GM12891 (cell line): ENCODE measurements around the gene STX10.
"Not testable (repeated sequence)": the region's sequence is repeated elsewhere in the genome, so short reads cannot be mapped to it uniquely, and the experiment has no call there.

Experiments used
- DNase-seq: peaks from one replicate; pipeline ENCODE4 v3.0.0; 2011; ENCODE audit warnings: low spot score; ENCODE audit not compliant: insufficient read length
- FAIRE-seq: peaks from 2 replicates; lab custom pipeline; 2011; peaks lifted over from hg19 to GRCh38; lab: Jason Lieb, UNC
- PAX5 ChIP-seq: IDR thresholded peaks from 2 replicates; pipeline ENCODE4 v1.6.1; 2011; ENCODE audit warnings: low read length, moderate library complexity, mild to moderate bottlenecking; ENCODE audit not compliant: insufficient read depth, severe bottlenecking
- POLR2A ChIP-seq: IDR thresholded peaks from 2 replicates; pipeline ENCODE4 v1.6.1; 2011; ENCODE audit warnings: low read depth, low read length, control low read depth
- POLR2AphosphoS5 ChIP-seq: IDR thresholded peaks from 2 replicates; pipeline ENCODE4 v1.6.1; 2011; ENCODE audit warnings: low read depth, low read length, control low read depth
- POU2F2 ChIP-seq: IDR thresholded peaks from 2 replicates; pipeline ENCODE4 v1.6.1; 2011; ENCODE audit warnings: low read depth, mild to moderate bottlenecking, control low read depth, low read length, moderate library complexity
- SPI1 ChIP-seq: IDR thresholded peaks from 2 replicates; pipeline ENCODE4 v1.6.1; 2011; ENCODE audit warnings: low read depth, low read length, control low read depth
- TAF1 ChIP-seq: IDR thresholded peaks from 2 replicates; pipeline ENCODE4 v1.6.1; 2011; ENCODE audit warnings: low read depth, low read length, control low read depth

The STX10 gene

GRCh38 chr19:13181747-13182388 is 31.7 kb upstream of the STX10 start:
- TF ChIP-seq POLR2A (no peak), TAF1 (no peak), POU2F2 (no peak), PAX5 (no peak), POLR2AphosphoS5 (no peak)
- FAIRE-seq (peak; percentile 92), DNase-seq (no peak)

DNA sequence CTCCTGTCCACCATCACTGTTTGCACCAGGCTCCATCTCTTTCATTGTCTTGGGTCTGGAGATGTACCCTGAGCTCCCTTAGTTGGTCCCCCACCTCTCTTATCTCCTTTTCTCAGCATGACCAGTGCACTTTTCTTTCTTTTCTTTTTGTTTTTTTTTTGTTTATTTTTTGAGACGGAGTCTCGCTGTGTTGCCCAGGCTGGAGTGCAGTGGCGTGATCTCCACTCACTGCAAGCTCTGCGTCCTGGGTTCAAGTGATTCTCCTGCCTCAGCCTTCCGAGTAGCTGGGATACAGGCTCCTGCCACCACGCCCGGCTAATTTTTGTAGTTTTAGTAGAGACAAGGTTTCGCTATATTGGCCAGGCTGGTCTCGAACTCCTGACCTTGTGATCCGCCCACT is 28.1 kb upstream of the STX10 start:
- DNase-seq, result not testable (repeated sequence)

DNA sequence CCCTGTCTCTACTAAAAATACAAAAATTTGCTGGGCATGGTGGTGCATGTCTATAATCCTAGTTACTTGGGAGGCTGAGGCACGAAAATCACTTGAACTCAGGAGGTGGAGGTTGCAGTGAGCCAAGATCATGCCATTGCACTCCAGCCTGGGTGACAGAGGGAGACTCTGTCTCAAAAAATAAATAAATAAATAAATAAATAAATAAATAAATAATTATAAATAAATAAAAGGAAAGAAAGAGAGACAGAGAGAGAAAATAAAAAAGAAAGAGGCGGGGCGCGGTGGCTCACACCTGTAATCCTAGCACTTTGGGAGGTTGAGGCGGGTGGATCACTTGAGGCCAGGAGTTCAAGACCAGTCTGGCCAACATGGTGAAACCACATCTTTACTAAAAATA is 27.4 kb upstream of the STX10 start:
- not testable (repeated sequence) for FAIRE-seq, DNase-seq

More for the DNA sequence above, 28.1 kb upstream of the STX10 start:
- not testable (repeated sequence) for FAIRE-seq

- DNase-seq (no peak), FAIRE-seq (no peak)
- TF ChIP-seq PAX5 (no peak), POLR2AphosphoS5 (no peak), POLR2A (no peak), TAF1 (no peak), SPI1 (no peak), POU2F2 (no peak)
Observed at GRCh38 chr19:13176345-13176744, 26.2 kb upstream of the STX10 start.

- TF ChIP-seq POLR2A, result no peak
- no peak for TF ChIP-seq TAF1
- TF ChIP-seq SPI1, result no peak
- no peak for TF ChIP-seq POLR2AphosphoS5
- TF ChIP-seq POU2F2, result no peak
- no peak for TF ChIP-seq PAX5
- peak; percentile 41 for FAIRE-seq
- no peak for DNase-seq
Observed at GRCh38 chr19:13173139-13173737, 23.1 kb upstream of the STX10 start.

GRCh38 chr19:13172346-13173138 is 22.4 kb upstream of the STX10 start:
- no peak for DNase-seq
- peak; percentile 60 for FAIRE-seq
- TF ChIP-seq SPI1 (no peak), PAX5 (no peak), POU2F2 (no peak), POLR2AphosphoS5 (no peak), TAF1 (no peak), POLR2A (no peak)

GRCh38 chr19:13171146-13171545 is 21.0 kb upstream of the STX10 start:
- no peak for TF ChIP-seq PAX5
- no peak for TF ChIP-seq POLR2AphosphoS5
- no peak for TF ChIP-seq TAF1
- TF ChIP-seq POLR2A, result no peak
- no peak for TF ChIP-seq POU2F2
- TF ChIP-seq SPI1, result no peak
- FAIRE-seq (no peak), DNase-seq (no peak)

GRCh38 chr19:13169769-13170168 is 19.6 kb upstream of the STX10 start:
- FAIRE-seq (no peak), DNase-seq (no peak)

DNA sequence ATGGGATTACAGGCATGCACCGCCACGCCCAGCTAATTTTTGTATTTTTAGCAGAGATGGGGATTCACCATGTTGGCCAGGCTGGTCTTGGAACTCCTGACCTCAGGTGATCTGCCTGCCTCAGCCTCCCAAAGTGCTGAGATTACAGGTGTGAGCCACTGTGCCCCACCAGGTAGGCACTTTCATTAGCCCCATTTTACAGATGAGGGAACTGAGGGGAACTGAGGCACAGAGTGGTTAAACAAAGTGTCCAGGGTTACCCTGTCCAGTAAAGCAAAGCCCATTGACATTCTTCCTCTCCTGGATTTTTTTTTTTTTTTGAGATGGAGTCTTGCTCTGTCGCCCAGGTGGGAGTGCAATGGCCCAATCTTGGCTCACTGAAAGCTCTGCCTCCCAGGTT is 16.0 kb upstream of the STX10 start:
- not testable (repeated sequence) for FAIRE-seq, DNase-seq

More at GRCh38 chr19:13169769-13170168, 19.6 kb upstream of the STX10 start:
- TF ChIP-seq POLR2AphosphoS5 (no peak), POU2F2 (no peak)

GRCh38 chr19:13165162-13165997 is 15.2 kb upstream of the STX10 start:
- DNase-seq (no peak), FAIRE-seq (no peak)
- TF ChIP-seq TAF1 (no peak), POLR2AphosphoS5 (no peak), PAX5 (no peak), POU2F2 (no peak), POLR2A (no peak), SPI1 (no peak)
